ENCODE results near the gene PLEKHS1.

DNA sequence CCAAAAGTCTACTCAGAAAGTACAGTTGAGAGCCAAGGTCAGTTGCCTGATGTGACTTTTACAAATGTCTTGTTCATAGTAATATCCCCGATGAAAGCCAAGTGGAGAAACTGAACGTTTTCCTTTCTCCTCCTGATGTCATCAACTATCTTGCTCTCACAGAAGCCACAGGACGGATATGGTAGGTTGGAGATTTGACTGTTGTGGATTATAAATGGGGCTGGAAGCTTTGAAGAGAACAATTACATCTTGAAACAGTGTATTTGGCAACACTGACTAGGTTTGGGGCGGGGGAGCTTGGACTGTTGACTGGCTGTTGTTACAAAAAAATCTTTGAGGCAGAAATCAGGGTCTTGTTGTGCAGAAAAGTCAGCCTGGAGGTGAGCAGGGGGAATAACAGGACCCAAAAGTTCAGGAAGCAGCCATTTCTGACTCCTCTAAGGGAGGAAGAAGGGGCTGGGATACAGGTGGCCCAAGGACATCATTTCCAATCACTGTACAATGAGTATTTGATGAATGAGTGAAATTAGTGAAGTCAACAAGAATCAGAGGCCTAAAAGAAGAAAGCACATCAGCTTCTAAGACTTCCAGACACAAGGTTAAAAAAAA, 24.3 kb downstream of the PLEKHS1 start:
- TF ChIP-seq, protein P1, sequence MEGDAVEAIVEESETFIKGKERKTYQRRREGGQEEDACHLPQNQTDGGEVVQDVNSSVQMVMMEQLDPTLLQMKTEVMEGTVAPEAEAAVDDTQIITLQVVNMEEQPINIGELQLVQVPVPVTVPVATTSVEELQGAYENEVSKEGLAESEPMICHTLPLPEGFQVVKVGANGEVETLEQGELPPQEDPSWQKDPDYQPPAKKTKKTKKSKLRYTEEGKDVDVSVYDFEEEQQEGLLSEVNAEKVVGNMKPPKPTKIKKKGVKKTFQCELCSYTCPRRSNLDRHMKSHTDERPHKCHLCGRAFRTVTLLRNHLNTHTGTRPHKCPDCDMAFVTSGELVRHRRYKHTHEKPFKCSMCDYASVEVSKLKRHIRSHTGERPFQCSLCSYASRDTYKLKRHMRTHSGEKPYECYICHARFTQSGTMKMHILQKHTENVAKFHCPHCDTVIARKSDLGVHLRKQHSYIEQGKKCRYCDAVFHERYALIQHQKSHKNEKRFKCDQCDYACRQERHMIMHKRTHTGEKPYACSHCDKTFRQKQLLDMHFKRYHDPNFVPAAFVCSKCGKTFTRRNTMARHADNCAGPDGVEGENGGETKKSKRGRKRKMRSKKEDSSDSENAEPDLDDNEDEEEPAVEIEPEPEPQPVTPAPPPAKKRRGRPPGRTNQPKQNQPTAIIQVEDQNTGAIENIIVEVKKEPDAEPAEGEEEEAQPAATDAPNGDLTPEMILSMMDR (IDR thresholded peaks at IDR 0.05 in 8 of 11, conservative IDR thresholded peaks at IDR 0.05 in 3 of 11), result no peak
- TF ChIP-seq POLR2A (IDR thresholded peaks at IDR 0.05) (no peak), POLR2AphosphoS5 (IDR thresholded peaks at IDR 0.05) (no peak)

Measured in spleen (tissue), 7 donors.